Vagina (tissue), 2 donors: Measurements from ENCODE around the gene UQCR11.

Source experiments
- CTCF ChIP-seq, 3 experiments: fragments of 450-650 bp in 2 of 3; fragments of 200-600 bp in 1 of 3; sonication (generic) in 1 of 3; IDR thresholded peaks; one replicate each; pipeline ENCODE4 v1.5.1; 2017 to 2019; ENCODE audit warnings: antibody characterized with exemption in 3 of 3, mild to moderate bottlenecking in 2 of 3, moderate library complexity in 2 of 3
- POLR2AphosphoS5 ChIP-seq, 2 donors: sonication (generic); formaldehyde crosslinking; IDR thresholded peaks; one replicate each; pipeline ENCODE4 v1.9.0; 2017; ENCODE audit warnings: antibody characterized with exemption in 2 of 2, mild to moderate bottlenecking in 2 of 2, low read depth in 1 of 2; ENCODE audit not compliant: insufficient read depth in 1 of 2

GRCh38 chr19:1585243-1585580, 20.1 kb downstream of the UQCR11 start:
- no peak for TF ChIP-seq POLR2AphosphoS5 (IDR thresholded peaks at IDR 0.05; ENCODE audit: insufficient read depth in 1 of 2, low read depth in 1 of 2)
- no peak for TF ChIP-seq CTCF (IDR thresholded peaks at IDR 0.05)
